PC-3 (cell line): ENCODE measurements around the gene NUFIP2. TPM values are rescaled to one million over a fixed set of nuclear protein-coding genes. Genes with fewer than 3 reads are reported as not detected.
A peak's percentile ranks its signal among the peaks of the same experiment; 100 is the strongest.

ENCODE experiments used
- ATAC-seq: fragments of 200-7000 bp; cut with Tn5 transposase; 2 replicates; pipeline ENCODE4 v1.9.1; 2020; ENCODE audit warnings: mild to moderate bottlenecking, moderate library complexity
- BruUV-seq: library from RNA; stranded (reverse); fragments of 400-500 nt; replicated peaks from 2 replicates; lab custom pipeline; 2021; lab: Mats Ljungman, UMichigan
- CTCF ChIA-PET: fragments of 300-600 bp; sonication (Branson Sonifier 250); formaldehyde crosslinking; loops from one replicate; lab custom pipeline; 2022; ENCODE audit warnings: antibody characterized with exemption; lab: Charles Lee
- POLR2A ChIA-PET: fragments of 300-600 bp; sonication (Branson Sonifier 250); formaldehyde crosslinking; loops from one replicate; lab custom pipeline; 2022; ENCODE audit warnings: antibody characterized with exemption; ENCODE audit not compliant: unreplicated experiment; lab: Charles Lee
- DNase-seq: peaks from one replicate; pipeline ENCODE4 v3.0.0-alpha.2; 2015
- H2AFZ ChIP-seq: fragments of 300-600 bp; sonication (generic); 2 replicates; pipeline ENCODE4 v1.6.0; 2016; ENCODE audit warnings: antibody characterized with exemption, low read length
- H3F3A ChIP-seq: fragments of 300-600 bp; sonication (generic); one replicate; pipeline ENCODE4 v1.6.0; 2017; ENCODE audit warnings: antibody characterized with exemption, low read length, control low read depth, mild to moderate bottlenecking; ENCODE audit not compliant: unreplicated experiment
- H3K27ac ChIP-seq: fragments of 300-600 bp; sonication (generic); 2 replicates; pipeline ENCODE4 v1.5.1; 2016; ENCODE audit warnings: mild to moderate bottlenecking, low read length
- H3K27me3 ChIP-seq: fragments of 300-600 bp; sonication (generic); 2 replicates; pipeline ENCODE4 v1.6.1; 2016; ENCODE audit warnings: low read length, mixed read lengths
- H3K36me3 ChIP-seq: fragments of 300-600 bp; sonication (generic); 2 replicates; pipeline ENCODE4 v1.6.1; 2016; ENCODE audit warnings: low read depth, mixed run types, low read length, mixed read lengths
- H3K4me1 ChIP-seq: fragments of 300-600 bp; sonication (generic); 2 replicates; pipeline ENCODE4 v1.5.1; 2016; ENCODE audit warnings: low read length; ENCODE audit not compliant: insufficient read depth
- H3K4me2 ChIP-seq: fragments of 300-600 bp; sonication (generic); 2 replicates; pipeline ENCODE4 v1.6.0; 2016; ENCODE audit warnings: low read length
- H3K4me3 ChIP-seq: fragments of 300-600 bp; sonication (generic); 2 replicates; pipeline ENCODE4 v1.5.1; 2016; ENCODE audit warnings: mild to moderate bottlenecking, low read length, mixed read lengths
- H3K79me2 ChIP-seq: fragments of 300-600 bp; sonication (generic); 2 replicates; pipeline ENCODE4 v1.6.1; 2017; ENCODE audit warnings: low read length, mixed read lengths
- H3K9ac ChIP-seq: fragments of 300-600 bp; sonication (generic); 2 replicates; pipeline ENCODE4 v1.6.0; 2016; ENCODE audit warnings: mild to moderate bottlenecking, low read length
- H3K9me2 ChIP-seq: fragments of 300-600 bp; sonication (generic); replicated peaks from 2 replicates; pipeline ENCODE4 v1.6.1; 2016; ENCODE audit warnings: mixed run types, low read length, mixed read lengths
- H3K9me3 ChIP-seq: fragments of 300-600 bp; sonication (generic); 2 replicates; pipeline ENCODE4 v1.6.1; 2016; ENCODE audit warnings: low read length, mixed read lengths
- H4K20me1 ChIP-seq: fragments of 300-600 bp; sonication (generic); 2 replicates; pipeline ENCODE4 v1.6.1; 2016; ENCODE audit warnings: low read length, mixed read lengths
- EZH2 ChIP-seq: fragments of 300-600 bp; sonication (generic); IDR thresholded peaks from one replicate; pipeline ENCODE4 v1.6.1; 2017; ENCODE audit warnings: antibody characterized with exemption, mild to moderate bottlenecking, low read length; ENCODE audit not compliant: unreplicated experiment
- EZH2phosphoT487 ChIP-seq: fragments of 300-600 bp; sonication (generic); IDR thresholded peaks from 2 replicates; pipeline ENCODE4 v1.6.1; 2018; ENCODE audit warnings: mild to moderate bottlenecking, antibody characterized with exemption, low read length, borderline replicate concordance
- intact Hi-C: fragments of 100-400 bp; cut with micrococcal nuclease; formaldehyde crosslinking; loops from 2 replicates; pipeline ENCODE4 v1.9.0; 2023
- total RNA-seq: library from RNA; depleted of rRNA; stranded (reverse); fragments of >200 nt; gene quantifications from 2 replicates; pipeline ENCODE4 v1.2.3, GENCODE V29; 2014
- TF ChIP-seq, protein P1 (sequence below): fragments of 300-600 bp; sonication (generic); conservative IDR thresholded peaks from 2 replicates; pipeline ENCODE4 v1.5.1; 2017; ENCODE audit warnings: antibody characterized with exemption, low read depth, mild to moderate bottlenecking, low read length

Gene NUFIP2
- total RNA-seq, 1 experiment from 2014 or later, result 16.1 TPM

DNA sequence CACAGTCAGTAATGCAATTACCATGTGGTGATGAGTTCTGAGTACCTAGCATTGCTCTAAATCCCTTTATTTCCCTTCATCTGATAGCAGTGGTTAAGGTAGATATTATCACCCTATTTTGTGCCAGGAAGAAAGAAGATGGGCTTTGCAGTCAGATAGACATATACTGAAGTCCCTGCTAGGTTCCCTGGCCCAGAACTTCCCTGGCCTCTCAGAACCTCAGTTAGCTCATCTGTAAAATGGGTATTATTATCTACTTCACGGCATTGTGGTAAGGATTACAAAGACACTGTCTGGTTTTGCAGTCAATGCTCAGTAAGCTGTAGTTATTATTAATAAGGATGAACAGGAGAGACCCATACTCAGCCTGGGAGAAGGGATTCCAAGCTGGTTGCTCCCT, 51.9 kb downstream of the NUFIP2 start:
- Histone ChIP-seq H3K27ac (no peak overlapping the region), H3K36me3 (no peaks in the 10 kb centered on the region), H4K20me1 (no peaks in the 10 kb centered on the region), H3K9ac (no peak overlapping the region), H3K4me2 (no peak overlapping the region), H2AFZ (no peak overlapping the region), H3K9me2 (no peaks in the 10 kb centered on the region), H3K9me3 (no peaks in the 10 kb centered on the region), H3K79me2 (no peaks in the 10 kb centered on the region), H3K27me3 (no peaks in the 10 kb centered on the region), H3F3A (peaks cover 6% of the 10 kb centered on the region), H3K4me3 (no peak overlapping the region), H3K4me1 (peaks cover 16% of the 10 kb centered on the region)
- DNase-seq (no peak), ATAC-seq (no peak)
- ChIA-PET POLR2A (no interaction called here), CTCF (no interaction called here)
- no TSS peak for BruUV-seq
- intact Hi-C loops, result no loop called here
- TF ChIP-seq EZH2phosphoT487, result no peak
- no peak for TF ChIP-seq EZH2
- TF ChIP-seq, protein P1, sequence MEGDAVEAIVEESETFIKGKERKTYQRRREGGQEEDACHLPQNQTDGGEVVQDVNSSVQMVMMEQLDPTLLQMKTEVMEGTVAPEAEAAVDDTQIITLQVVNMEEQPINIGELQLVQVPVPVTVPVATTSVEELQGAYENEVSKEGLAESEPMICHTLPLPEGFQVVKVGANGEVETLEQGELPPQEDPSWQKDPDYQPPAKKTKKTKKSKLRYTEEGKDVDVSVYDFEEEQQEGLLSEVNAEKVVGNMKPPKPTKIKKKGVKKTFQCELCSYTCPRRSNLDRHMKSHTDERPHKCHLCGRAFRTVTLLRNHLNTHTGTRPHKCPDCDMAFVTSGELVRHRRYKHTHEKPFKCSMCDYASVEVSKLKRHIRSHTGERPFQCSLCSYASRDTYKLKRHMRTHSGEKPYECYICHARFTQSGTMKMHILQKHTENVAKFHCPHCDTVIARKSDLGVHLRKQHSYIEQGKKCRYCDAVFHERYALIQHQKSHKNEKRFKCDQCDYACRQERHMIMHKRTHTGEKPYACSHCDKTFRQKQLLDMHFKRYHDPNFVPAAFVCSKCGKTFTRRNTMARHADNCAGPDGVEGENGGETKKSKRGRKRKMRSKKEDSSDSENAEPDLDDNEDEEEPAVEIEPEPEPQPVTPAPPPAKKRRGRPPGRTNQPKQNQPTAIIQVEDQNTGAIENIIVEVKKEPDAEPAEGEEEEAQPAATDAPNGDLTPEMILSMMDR, result no peak

DNA sequence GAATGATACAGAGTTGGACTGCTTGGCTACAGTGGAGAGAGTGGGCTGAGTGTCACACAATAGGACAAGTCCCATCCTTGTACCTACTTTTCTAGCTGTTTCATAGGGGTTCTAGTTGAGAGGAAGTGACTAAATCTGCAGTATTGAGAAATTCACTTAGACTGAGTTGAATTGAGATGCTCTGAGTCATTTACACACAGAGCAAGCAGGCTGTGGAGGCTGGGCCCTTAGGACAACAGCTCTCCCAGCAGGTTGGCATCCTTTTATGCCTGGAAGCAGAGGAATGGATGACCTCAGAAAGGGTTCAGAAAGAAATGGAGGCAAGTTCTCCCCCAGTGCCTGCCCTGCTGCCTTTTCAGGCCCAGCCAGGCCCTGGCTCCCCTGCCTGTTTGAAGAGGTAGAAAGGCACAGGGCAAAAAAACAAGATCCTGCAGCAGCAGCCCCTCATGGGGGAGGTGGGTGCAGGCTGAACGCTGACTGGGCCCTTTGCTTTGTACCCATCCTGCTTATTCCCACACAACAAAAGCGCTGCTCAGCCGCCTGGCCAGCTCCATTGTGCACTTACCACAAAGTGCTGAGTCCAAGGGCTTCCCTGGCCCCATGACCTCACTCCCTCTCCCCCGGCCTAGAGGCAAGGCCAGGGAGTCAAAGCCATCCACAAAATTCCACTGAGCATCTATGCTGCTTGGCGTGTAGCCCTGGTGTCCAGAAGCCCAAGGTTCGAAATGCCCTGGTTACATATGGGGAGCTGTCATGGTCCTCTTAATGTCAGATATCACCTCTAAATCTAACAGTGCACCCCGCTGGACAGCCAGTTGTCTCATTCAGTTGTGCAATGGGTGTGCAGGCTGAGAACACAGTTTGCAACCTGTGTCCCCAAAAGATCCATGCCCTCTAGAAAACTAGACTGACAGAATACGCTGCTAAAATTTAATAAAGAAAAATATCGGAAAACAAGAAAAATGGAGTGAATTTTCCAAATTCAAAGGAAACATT, 52.7 kb downstream of the NUFIP2 start:
- TF ChIP-seq, protein P1, result no peak
- TF ChIP-seq EZH2phosphoT487 (no peak), EZH2 (no peak)
- Histone ChIP-seq H3K27me3 (no peaks in the 10 kb centered on the region), H3K9me2 (no peaks in the 10 kb centered on the region), H3K9ac (no peak overlapping the region), H3F3A (peaks cover 6% of the 10 kb centered on the region), H4K20me1 (no peaks in the 10 kb centered on the region), H3K4me2 (peak overlapping the region; percentile 47), H3K9me3 (no peaks in the 10 kb centered on the region), H3K4me3 (no peak overlapping the region), H2AFZ (peak overlapping the region; percentile 28; the same call in 1 of the 2 replicates), H3K36me3 (no peaks in the 10 kb centered on the region), H3K4me1 (peaks cover 16% of the 10 kb centered on the region), H3K79me2 (no peaks in the 10 kb centered on the region), H3K27ac (peak overlapping the region; percentile 60)
- no TSS peak for BruUV-seq
- ATAC-seq (peak; percentile 99), DNase-seq (peak; percentile 87)
- POLR2A ChIA-PET, result no interaction called here
- intact Hi-C loops, result no loop called here
- CTCF ChIA-PET, result interaction anchor here (0.6 kb wide), 1 partner anchor 13 kb away, joined by 12 read pairs; no protein-coding TSS in a partner anchor
